Activated naive CD8-positive, alpha-beta T cell treated with anti-CD3 and anti-CD28 coated beads, Interleukin-2, amount 50 U/mL, for 16 hours (primary cell): ENCODE measurements around the gene CACNA2D4.

ENCODE experiments used
- DNase-seq: peaks from one replicate; pipeline ENCODE4 v3.0.0-alpha.2; 2020; ENCODE audit warnings: low read depth, low spot score

Gene CACNA2D4

DNA sequence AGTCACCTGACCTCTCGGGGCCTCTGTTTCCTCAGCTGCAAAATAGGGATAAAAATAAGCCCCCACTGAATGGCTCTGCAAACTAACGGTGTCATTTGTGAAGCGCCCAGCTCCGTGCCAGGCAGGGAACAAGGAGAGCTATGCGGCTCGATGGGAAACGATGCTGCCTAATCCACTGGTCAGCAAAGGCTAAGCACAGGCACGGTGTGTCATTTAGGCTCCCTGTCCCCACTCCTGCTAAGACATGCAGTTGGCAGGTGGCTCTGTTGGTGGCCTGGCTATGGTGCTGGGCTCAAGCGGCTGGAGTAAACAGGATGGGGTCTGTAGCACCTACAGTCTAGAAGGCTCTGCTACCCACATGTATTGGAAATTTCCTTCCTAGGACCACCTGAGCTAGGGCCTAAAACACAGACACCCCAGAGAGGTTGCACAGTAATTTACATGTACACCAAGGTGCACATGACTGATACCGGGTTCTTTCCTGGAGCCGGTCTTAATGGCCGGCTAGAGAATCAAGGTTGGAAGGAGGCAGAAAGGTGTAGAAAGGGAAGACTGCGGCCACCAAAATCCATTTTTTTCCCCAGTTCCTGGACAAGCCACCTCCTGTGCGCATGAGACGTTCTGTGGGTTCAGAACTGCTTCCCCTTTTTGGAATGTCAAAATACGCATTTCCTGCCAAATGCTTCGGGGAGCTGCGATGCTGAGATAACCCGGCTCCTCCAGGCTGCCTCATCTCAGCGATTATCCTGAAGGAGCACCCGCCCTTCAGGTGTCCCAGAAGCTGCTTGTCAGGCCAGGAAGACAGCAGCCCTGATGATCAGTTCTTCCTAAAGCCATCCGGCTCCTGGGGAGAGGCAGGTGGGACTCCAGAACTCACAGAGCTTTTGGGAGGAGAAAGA is 1.0 kb downstream of the CACNA2D4 start:
- no peak for DNase-seq

DNA sequence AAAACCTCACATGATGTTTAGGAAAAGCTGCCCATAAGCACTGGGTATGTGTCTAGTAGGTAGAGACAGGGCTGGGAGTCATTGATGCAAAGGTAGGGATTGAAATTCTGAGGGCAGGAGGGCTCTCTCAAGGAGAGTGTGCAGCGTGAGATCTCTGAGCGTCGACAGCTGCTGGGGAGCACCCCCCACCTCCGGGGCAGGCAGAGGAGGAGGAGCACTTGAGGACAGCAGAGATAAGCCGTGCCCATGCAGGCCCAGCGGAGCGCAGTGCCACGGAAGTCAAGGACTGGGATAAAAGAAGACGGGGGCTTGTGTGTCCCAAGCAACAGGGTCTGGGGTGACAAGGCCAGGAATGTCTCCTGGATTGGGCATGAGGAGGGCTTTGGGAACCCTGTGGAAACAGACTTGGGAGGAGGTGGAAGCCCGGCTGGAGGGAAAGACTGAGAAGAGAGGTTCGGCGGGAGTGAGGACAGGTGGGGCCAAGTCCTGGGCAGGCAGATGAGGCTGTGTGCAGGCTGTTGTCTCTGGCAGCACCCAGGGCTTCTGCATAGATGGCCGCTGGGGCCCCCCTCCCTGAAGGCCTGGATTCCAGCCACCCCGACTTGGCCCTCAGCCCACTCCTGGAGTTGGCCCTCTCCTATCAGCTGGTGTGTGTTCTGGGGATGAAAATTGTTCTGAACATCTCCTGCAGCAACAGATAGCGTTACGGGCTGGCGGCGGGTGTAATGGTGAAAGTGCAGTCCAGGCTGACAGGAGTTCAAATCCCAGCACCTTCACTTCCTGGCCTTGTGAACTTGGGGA is 1.9 kb downstream of the CACNA2D4 start:
- DNase-seq, result no peak

GRCh38 chr12:1915082-1915968 is 3.1 kb downstream of the CACNA2D4 start:
- DNase-seq, result no peak

- no peak for DNase-seq
These were observed 4.1 kb downstream of the CACNA2D4 start for GRCh38 chr12:1914114-1914911.

DNA sequence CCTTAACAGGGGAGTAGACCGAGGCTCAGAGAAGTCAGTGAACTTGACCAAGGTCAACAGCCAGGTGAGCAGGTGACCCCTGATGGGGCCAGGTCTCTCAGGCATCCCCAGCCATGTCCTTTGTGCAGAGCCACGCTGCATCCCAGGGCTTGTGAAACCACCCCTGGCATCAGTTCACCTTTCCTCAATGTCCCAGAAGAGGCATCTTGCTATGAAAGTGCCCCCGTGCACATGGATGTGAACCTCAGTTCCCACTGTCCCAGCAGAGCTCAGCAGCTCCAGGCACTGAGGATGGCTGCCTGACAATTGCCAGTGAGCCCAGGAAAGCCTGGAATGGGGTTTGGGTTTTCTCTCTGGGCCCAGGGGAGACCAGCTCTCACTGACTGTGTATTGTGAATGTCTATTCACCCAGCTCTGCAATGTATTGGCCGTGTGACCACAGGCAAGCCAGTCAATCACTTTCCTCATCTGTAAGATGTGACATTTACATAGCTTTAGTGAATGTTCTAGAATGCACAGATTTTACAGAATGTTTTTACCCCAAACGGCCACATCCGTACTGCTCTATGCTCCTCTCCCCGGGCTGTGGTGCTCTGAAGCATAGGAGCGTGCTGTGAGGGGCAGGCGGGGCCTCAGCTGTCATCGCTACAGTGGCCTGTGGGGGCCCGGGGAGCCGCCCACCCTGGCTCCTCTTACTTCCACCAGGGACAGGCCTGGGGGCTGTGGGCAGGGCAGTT is 4.9 kb downstream of the CACNA2D4 start:
- no peak for DNase-seq

- DNase-seq, result no peak
These were observed 5.7 kb downstream of the CACNA2D4 start for GRCh38 chr12:1912580-1913376.

DNA sequence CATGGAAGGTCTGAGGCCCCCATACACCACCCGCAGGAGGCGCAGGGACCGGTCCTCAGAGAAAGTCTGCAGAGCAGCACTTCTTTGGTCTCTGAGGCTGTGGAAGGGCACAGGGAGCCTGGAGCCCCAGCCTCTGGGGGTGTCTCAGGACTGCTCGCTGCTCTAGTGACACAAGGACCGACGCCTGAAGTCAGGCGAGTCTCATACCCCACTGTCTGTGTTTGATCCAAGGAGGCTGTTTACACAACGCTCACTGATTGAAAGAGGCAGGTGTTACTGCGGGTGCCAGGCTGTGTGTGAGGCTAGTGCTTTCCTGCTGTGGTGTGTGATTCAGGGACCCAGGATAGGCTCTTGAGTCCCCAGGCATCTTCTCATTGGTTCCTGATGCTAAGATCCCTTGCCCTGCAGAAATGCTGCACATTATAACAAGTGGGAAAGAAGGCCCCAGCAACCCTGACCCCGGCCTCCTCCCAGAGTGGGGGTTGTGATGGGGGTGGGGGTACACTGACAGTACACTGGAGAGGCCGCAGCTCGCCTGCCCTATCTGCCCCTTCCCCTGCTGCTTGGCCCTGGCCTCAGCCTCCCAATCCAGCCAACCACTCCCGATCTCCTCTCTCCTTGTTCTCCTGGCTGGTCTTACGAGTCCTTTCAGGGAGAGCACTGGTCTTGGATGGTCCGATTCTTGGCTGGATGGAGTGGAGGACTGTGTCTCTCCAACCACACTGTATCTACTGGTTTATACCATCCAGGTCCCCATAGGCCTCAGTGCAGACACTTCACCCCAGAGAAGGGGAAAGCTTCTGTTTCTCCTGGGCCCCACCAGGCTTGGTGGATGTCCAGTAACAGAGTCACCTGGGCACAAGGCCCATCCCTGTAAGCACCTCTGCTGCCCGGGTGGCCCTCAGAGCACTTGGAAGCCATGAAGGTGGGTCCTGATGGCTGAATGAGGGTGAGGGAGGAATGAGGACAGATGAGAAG is 6.6 kb downstream of the CACNA2D4 start:
- no peak for DNase-seq

DNA sequence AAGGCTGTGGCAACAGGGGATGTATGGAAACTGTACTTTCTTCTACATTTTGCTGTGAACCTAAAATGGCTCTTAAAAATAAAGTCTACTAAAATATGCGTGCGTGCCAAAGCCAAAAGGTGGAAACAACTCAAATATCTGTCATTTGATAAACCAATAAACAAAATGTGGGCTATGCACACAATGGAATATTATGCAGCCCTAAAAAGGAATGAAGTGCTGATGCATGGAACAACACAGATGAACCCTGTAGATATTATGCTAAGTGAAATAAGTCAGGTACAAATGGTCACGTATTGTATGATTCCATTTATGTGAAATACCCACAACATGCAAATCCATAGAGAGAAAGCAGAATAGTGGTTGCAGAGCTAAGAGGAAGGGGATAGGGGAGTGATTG is 8.0 kb downstream of the CACNA2D4 start:
- DNase-seq, result no peak

DNA sequence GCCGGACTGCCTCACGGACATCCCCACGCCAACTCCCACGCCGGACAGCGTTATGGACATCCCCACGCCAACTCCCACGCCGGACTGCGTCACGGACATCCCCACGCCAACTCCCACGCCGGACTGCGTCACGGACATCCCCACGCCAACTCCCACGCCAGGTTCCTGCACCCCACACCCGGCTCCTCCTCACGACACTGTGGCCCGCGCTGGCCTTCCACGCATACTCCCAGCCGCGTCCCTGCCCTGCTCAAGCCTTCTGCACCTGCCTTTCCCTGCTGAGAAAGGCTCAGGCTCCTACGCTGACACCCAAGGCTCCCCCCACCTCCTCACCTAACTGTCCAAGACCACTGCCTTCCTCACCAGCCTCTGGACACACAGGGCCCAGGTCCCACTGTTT is 9.7 kb downstream of the CACNA2D4 start:
- DNase-seq, result no peak

DNA sequence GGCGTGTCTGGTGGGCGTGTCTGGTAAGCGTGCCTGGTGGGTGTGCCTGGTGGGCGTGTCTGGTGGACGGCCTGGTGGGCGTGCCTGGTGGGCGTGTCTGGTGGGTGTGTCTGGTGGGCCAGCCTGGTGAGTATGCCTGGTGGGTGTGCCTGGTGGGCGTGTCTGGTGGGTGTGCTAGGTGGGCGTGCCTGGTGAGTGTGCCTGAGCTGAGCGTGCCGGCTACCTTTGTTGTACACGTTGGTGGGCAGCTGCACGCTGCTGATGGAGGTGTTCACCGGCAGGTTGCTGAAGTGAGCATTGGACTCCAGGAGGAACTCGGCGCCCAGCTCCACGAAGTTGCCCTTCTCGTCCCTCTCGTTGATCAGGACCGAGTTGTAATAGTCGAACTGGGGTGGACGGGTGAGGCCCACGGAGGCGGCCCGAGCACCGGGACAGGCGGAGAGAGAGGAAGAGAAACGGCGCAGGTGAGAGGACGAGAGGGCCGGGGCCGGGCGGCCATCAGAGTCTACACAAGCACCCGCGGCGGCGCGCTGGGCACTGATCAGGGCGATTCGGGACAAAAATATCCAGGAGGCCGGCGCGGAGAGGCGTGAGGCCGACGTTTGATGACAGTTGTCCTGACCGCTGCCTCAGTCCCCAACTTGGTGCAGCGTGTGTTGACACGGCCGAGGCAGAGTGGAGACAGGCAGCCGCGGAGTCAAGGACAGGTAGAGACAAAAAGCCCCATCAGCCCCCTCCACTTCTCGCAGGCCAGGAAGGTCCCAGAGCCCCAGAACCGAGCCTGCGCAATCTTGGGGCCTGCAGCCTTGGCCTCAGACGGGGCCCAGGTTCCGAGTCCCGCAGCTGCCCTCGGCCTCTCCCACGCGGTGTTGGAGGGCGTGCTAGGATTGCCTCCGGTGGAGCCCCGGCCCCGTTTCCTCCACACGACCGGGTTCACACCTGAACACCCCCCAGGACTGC is 10.5 kb downstream of the CACNA2D4 start:
- DNase-seq, result no peak

GRCh38 chr12:1906579-1906978 is 11.9 kb downstream of the CACNA2D4 start:
- DNase-seq, result no peak

- DNase-seq, result no peak
These were observed 13.6 kb downstream of the CACNA2D4 start for GRCh38 chr12:1904875-1905274.

DNA sequence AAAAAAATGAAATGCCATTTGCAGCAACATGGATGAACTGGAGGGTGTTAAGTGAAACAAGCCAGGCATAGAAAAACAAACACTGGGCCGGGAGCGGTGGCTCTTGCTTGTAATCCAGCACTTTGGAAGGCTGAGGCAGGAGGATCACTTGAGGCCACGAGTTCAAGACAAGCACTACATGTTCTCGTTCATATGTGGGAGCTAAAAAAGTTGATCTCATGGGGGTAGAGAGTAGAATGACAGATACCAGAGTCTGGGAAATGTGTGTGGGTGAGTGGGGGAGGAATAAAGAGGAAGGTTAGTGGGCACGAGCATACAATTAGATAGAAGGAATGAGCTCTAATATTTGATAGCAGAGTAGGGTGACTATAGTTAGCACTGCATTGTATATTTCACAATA is 21.5 kb downstream of the CACNA2D4 start:
- no peak for DNase-seq

DNA sequence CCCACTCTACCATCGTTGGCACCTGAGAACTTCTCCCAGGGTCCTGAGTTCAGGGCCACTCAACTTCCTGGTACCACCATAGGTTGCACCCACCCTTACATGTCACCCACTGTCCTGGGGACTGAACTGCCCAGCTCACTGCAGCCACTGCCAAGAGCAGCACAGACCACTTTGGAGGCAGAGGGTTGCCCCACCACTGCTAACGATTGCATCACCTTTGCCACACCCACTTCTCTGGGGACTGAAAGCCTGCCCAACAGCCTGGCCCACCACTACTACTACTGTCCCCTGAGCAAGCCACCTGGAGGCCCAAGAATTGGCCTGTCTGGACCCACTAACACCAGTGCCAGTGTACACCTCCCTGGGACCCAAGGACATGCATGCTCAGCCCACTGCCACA is 27.6 kb downstream of the CACNA2D4 start:
- no peak for DNase-seq

DNA sequence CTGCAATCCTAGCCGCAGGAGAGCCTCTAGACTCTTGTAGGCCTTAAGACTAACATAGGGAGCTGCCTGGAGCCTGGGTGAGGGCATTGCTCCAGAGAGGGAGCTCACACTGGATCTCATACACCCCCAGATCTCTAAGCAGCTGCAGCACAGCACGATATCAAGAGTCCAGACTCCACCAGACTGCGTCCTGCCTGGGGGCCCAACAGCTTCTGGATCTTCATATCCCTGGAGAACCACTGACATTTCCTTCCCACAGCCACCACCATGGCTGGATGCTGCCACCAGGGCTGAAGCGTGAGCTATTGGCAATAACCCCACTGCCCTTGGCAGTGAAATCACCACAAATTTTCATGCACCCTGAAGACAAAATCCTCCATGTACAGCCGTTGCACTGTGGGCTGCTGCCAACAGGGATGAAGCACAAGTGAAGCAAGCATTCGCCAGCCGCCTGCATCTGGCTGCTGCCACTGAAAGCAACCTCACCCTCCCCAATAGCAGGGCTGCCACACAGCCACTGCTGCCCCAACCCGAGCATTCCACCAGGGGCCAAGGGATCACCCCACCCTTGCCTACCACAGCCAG is 28.2 kb downstream of the CACNA2D4 start:
- no peak for DNase-seq

DNA sequence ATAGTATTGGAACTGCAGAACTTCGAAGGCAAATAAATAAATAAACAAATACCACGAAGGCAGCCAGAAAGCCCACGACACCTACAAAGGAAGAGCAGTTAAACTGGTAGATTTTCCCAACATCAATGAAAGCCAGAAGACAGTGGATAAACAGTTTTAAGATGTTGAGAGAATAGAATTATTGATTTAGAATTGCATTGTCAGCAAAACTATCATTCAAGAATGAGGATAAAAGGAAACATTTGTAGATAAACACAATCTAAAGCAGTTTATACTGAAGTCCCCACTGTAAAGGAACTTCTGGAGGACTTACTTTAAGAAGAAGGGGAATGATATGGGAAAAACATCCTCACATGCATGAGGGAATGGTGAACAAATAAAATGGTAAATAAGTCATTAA is 29.5 kb downstream of the CACNA2D4 start:
- no peak for DNase-seq
